ENCODE data around the gene CDH4. TPM values are rescaled to one million over a fixed set of nuclear protein-coding genes. Genes with fewer than 3 reads are reported as not detected.

CDH4 gene
- polyA plus RNA-seq, 1 donor (not counting 4 experiments of a cell fraction or from before 2014, with no cell fraction given), result 2.2 TPM

DNA sequence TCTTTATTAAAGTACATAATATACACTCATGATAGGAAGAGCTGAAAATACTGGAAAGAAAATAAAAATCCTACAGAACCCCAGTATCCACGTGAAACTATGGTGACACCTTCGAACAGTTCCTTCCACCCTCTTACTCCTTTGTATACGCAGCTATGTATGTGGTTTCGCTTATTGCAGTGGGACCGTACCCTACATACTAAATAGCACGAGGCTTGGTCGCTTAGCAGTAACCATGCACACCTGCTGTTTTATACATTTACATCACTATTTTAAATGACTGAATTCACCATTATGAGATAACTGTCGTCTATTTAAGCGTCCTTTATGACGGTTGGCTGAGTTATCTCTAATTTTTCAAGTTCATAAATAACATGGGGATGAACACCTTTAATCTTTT lies 400.1 kb downstream of the CDH4 start:
- Histone ChIP-seq H3K36me3 (ENCODE audit: control insufficient read depth in 2 of 2, extremely low read depth in 1 of 2, insufficient read depth in 2 of 2, low read length in 2 of 2) (no peaks in the 10 kb centered on the region), H3K27me3 (ENCODE audit: control insufficient read depth, extremely low read depth, insufficient read depth, low read length) (peaks cover 4% of the 10 kb centered on the region), H3K4me2 (ENCODE audit: control insufficient read depth, extremely low read depth, insufficient read depth, low read depth, low read length) (no peak overlapping the region), H3K4me1 (ENCODE audit: control insufficient read depth, extremely low read depth, insufficient read depth, low read length) (no peaks in the 10 kb centered on the region), H2AFZ (ENCODE audit: control insufficient read depth, low read length) (no peak overlapping the region), H3K27ac (ENCODE audit: control insufficient read depth, insufficient read depth, low read length) (no peak overlapping the region), H3K9me1 (ENCODE audit: control insufficient read depth, extremely low read depth, insufficient read depth, low read length) (no peaks in the 10 kb centered on the region), H3K9me3 (ENCODE audit: control insufficient read depth, low read depth, low read length) (no peaks in the 10 kb centered on the region), H3K79me2 (ENCODE audit: control insufficient read depth, insufficient read depth, low read length) (no peaks in the 10 kb centered on the region), H3K4me3 (ENCODE audit: control insufficient read depth in 2 of 3, extremely low read depth in 1 of 3, insufficient read depth in 2 of 3, low read depth in 1 of 3, low read length in 3 of 3) (no peak overlapping the region), H4K20me1 (ENCODE audit: control insufficient read depth, extremely low read depth, insufficient read depth, low read length) (no peaks in the 10 kb centered on the region), H3K9ac (ENCODE audit: control insufficient read depth, extremely low read depth, insufficient read depth, low read length) (no peak overlapping the region)
- no peak for DNase-seq (ENCODE audit: low read depth, low spot score)
- dilution Hi-C loops (cut with MboI; ENCODE audit: extremely low pct_ligation_motif_present, low sequenced_read_pairs), result no loop called here
- no peak for FAIRE-seq
- TF ChIP-seq, protein P1, sequence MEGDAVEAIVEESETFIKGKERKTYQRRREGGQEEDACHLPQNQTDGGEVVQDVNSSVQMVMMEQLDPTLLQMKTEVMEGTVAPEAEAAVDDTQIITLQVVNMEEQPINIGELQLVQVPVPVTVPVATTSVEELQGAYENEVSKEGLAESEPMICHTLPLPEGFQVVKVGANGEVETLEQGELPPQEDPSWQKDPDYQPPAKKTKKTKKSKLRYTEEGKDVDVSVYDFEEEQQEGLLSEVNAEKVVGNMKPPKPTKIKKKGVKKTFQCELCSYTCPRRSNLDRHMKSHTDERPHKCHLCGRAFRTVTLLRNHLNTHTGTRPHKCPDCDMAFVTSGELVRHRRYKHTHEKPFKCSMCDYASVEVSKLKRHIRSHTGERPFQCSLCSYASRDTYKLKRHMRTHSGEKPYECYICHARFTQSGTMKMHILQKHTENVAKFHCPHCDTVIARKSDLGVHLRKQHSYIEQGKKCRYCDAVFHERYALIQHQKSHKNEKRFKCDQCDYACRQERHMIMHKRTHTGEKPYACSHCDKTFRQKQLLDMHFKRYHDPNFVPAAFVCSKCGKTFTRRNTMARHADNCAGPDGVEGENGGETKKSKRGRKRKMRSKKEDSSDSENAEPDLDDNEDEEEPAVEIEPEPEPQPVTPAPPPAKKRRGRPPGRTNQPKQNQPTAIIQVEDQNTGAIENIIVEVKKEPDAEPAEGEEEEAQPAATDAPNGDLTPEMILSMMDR (optimal IDR thresholded peaks at IDR 0.05 in 1 of 3, IDR thresholded peaks at IDR 0.05 in 1 of 3, conservative IDR thresholded peaks at IDR 0.05 in 1 of 3; ENCODE audit: extremely low read depth in 1 of 3, insufficient read depth in 2 of 3, low read length in 3 of 3), result no peak

DNA sequence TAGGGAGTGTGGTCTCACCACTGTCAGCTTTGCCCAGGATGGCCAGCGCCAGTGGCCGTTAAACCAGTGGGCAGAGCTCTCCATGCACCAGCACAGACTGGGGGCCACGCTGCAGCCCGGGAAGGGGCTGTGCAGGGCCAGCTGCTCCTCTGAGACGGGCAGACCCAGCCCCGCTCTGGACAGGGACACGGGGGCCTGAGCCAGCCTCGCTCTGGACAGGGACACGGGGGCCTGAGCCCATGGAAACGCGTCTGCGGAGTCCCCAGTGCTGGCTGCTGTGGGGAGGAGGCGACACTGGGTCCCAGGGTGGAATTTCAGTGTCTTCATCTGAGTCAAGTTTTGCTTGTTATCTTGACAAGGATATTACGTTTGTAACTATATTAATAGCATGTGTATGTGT lies 402.7 kb downstream of the CDH4 start:
- Histone ChIP-seq H3K9ac (ENCODE audit: control insufficient read depth, extremely low read depth, insufficient read depth, low read length) (no peak overlapping the region), H3K4me1 (ENCODE audit: control insufficient read depth, extremely low read depth, insufficient read depth, low read length) (no peaks in the 10 kb centered on the region), H3K9me1 (ENCODE audit: control insufficient read depth, extremely low read depth, insufficient read depth, low read length) (no peaks in the 10 kb centered on the region), H2AFZ (ENCODE audit: control insufficient read depth, low read length) (no peak overlapping the region), H3K9me3 (ENCODE audit: control insufficient read depth, low read depth, low read length) (no peaks in the 10 kb centered on the region), H3K4me3 (ENCODE audit: control insufficient read depth in 2 of 3, extremely low read depth in 1 of 3, insufficient read depth in 2 of 3, low read depth in 1 of 3, low read length in 3 of 3) (no peak overlapping the region), H3K36me3 (ENCODE audit: control insufficient read depth in 2 of 2, extremely low read depth in 1 of 2, insufficient read depth in 2 of 2, low read length in 2 of 2) (no peaks in the 10 kb centered on the region), H3K27ac (ENCODE audit: control insufficient read depth, insufficient read depth, low read length) (no peak overlapping the region), H4K20me1 (ENCODE audit: control insufficient read depth, extremely low read depth, insufficient read depth, low read length) (peaks cover under 1% of the 10 kb centered on the region), H3K27me3 (ENCODE audit: control insufficient read depth, extremely low read depth, insufficient read depth, low read length) (peaks cover 6% of the 10 kb centered on the region), H3K4me2 (ENCODE audit: control insufficient read depth, extremely low read depth, insufficient read depth, low read depth, low read length) (no peak overlapping the region), H3K79me2 (ENCODE audit: control insufficient read depth, insufficient read depth, low read length) (no peaks in the 10 kb centered on the region)
- no peak for FAIRE-seq
- TF ChIP-seq, protein P1 (optimal IDR thresholded peaks at IDR 0.05 in 1 of 3, IDR thresholded peaks at IDR 0.05 in 1 of 3, conservative IDR thresholded peaks at IDR 0.05 in 1 of 3; ENCODE audit: extremely low read depth in 1 of 3, insufficient read depth in 2 of 3, low read length in 3 of 3), result no peak
- no peak for TF ChIP-seq EZH2 (IDR thresholded peaks at IDR 0.05; ENCODE audit: low read length)
- DNase-seq (ENCODE audit: low read depth, low spot score), result no peak
- dilution Hi-C loops (cut with MboI; ENCODE audit: extremely low pct_ligation_motif_present, low sequenced_read_pairs), result no loop called here

Data from keratinocyte (primary cell).